ENCODE data around the gene NXPH1.

Gene NXPH1

GRCh38 chr7:8433477-8434289 is at the start of gene NXPH1:
TSS of gene NXPH1 (plus strand) at chr7:8433609.
- Histone ChIP-seq H3K27ac (no peak within 1 kb of the TSS), H3K9me3 (ENCODE audit: severe bottlenecking) (peaks cover 12% of the 10 kb centered on the region), H3K27me3 (ENCODE audit: insufficient read depth, low read depth, severe bottlenecking) (no peaks in the 10 kb centered on the region), H3K36me3 (no peaks in the 10 kb centered on the region), H3K4me3 (ENCODE audit: low read depth, low read length) (peak within 1 kb of the TSS; percentile 43)
- peak; percentile 46; the same call in 1 of the 2 replicates for TF ChIP-seq CTCF (IDR thresholded peaks at IDR 0.05; ENCODE audit: low read depth, low read length)
- DNase-seq, result peak; percentile 48

DNA sequence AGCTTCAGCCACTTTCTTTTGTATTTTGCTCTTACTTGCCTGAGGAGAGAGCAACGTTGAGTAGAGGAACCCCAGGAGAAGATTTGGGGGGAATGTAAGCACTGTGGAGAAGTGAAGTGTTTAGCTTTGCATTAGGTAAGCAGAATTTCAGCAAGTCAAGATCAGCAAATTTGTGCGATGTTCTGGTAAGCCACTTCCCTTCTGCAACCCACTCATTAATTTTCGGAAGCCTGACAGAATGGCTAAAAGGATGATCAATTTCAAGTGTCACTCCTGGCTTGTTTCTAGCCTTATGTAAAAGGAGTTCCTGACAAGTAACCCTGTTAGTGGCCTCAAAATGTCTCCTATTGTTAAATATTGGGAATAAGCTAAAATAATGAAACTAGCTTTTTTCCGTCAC is 48.5 kb upstream of the NXPH1 start:
- no peak overlapping the region for H3K27ac ChIP-seq
- no peaks in the 10 kb centered on the region for H3K27me3 ChIP-seq (ENCODE audit: insufficient read depth, low read depth, severe bottlenecking)
- no peaks in the 10 kb centered on the region for H3K36me3 ChIP-seq
- H3K4me3 ChIP-seq (ENCODE audit: low read depth, low read length), result no peak overlapping the region
- DNase-seq, result no peak
- H3K9me3 ChIP-seq (ENCODE audit: severe bottlenecking), result no peaks in the 10 kb centered on the region
- TF ChIP-seq CTCF (IDR thresholded peaks at IDR 0.05; ENCODE audit: low read depth, low read length), result no peak

- DNase-seq, result no peak
- no peak overlapping the region for H3K27ac ChIP-seq
- no peaks in the 10 kb centered on the region for H3K36me3 ChIP-seq
- H3K9me3 ChIP-seq (ENCODE audit: severe bottlenecking), result no peaks in the 10 kb centered on the region
- no peak overlapping the region for H3K4me3 ChIP-seq (ENCODE audit: low read depth, low read length)
- no peak for TF ChIP-seq CTCF (IDR thresholded peaks at IDR 0.05; ENCODE audit: low read depth, low read length)
- H3K27me3 ChIP-seq (ENCODE audit: insufficient read depth, low read depth, severe bottlenecking), result no peaks in the 10 kb centered on the region
Measured at GRCh38 chr7:8386926-8387550, 46.4 kb upstream of the NXPH1 start.

- Histone ChIP-seq H3K4me3 (ENCODE audit: low read depth, low read length) (no peak overlapping the region), H3K27me3 (ENCODE audit: insufficient read depth, low read depth, severe bottlenecking) (no peaks in the 10 kb centered on the region), H3K27ac (no peak overlapping the region), H3K9me3 (ENCODE audit: severe bottlenecking) (no peaks in the 10 kb centered on the region), H3K36me3 (no peaks in the 10 kb centered on the region)
- TF ChIP-seq CTCF (IDR thresholded peaks at IDR 0.05; ENCODE audit: low read depth, low read length), result no peak
- peak; percentile 69 for DNase-seq
Measured at GRCh38 chr7:8387551-8388256, 45.7 kb upstream of the NXPH1 start.

GRCh38 chr7:8388257-8388625 is 45.2 kb upstream of the NXPH1 start:
- Histone ChIP-seq H3K27ac (no peak overlapping the region), H3K9me3 (ENCODE audit: severe bottlenecking) (no peaks in the 10 kb centered on the region), H3K4me3 (ENCODE audit: low read depth, low read length) (no peak overlapping the region), H3K27me3 (ENCODE audit: insufficient read depth, low read depth, severe bottlenecking) (no peaks in the 10 kb centered on the region), H3K36me3 (no peaks in the 10 kb centered on the region)
- no peak for TF ChIP-seq CTCF (IDR thresholded peaks at IDR 0.05; ENCODE audit: low read depth, low read length)
- DNase-seq, result no peak
